OCI-LY3 (cell line): ENCODE results near the gene LAMB4.

ENCODE experiments used
- H2AFZ ChIP-seq: fragments of 200-600, 300-600 bp; shearing (Covaris generic); 2 replicates; pipeline ENCODE4 v1.6.0; 2014; ENCODE audit warnings: antibody characterized with exemption, low read depth, low read length
- H3K27ac ChIP-seq: fragments of 200-600, 300-600 bp; sonication (generic); 2 replicates; pipeline ENCODE4 v1.5.1; 2014; ENCODE audit warnings: mild to moderate bottlenecking, low read length, moderate library complexity, mixed read lengths
- H3K27me3 ChIP-seq: fragments of 200-600, 300-600 bp; sonication (generic); 2 replicates; pipeline ENCODE4 v1.6.1; 2014; ENCODE audit warnings: low read depth, low read length, mixed read lengths
- H3K36me3 ChIP-seq: fragments of 200-600, 300-600 bp; sonication (generic); replicated peaks from 2 replicates; pipeline ENCODE3; 2014; ENCODE audit warnings: low read depth, low read length, mixed read lengths
- H3K4me1 ChIP-seq: fragments of 300-600, 200-600 bp; sonication (generic); 2 replicates; pipeline ENCODE4 v1.6.1; 2014; ENCODE audit warnings: low read length, mixed read lengths
- H3K4me2 ChIP-seq: fragments of 200-600, 300-600 bp; sonication (generic); 2 replicates; pipeline ENCODE4 v1.6.1; 2014; ENCODE audit warnings: low read length, mixed read lengths
- H3K4me3 ChIP-seq: fragments of 300-600, 200-600 bp; sonication (generic); 2 replicates; pipeline ENCODE4 v1.5.1; 2014; ENCODE audit warnings: antibody characterized with exemption, mild to moderate bottlenecking, low read length, moderate library complexity
- H3K79me2 ChIP-seq: fragments of 300-600, 200-600 bp; shearing (Covaris generic); 2 replicates; pipeline ENCODE4 v1.6.1; 2014; ENCODE audit warnings: mild to moderate bottlenecking, low read length, mixed read lengths
- H3K9ac ChIP-seq: fragments of 300-600, 200-600 bp; shearing (Covaris generic); 2 replicates; pipeline ENCODE4 v1.6.0; 2014; ENCODE audit warnings: mild to moderate bottlenecking, low read length, moderate library complexity
- H3K9me3 ChIP-seq: fragments of 200-600, 300-600 bp; shearing (Covaris generic); 2 replicates; pipeline ENCODE4 v1.6.1; 2014; ENCODE audit warnings: low read length, mixed read lengths; ENCODE audit not compliant: insufficient read depth
- H4K20me1 ChIP-seq: fragments of 200-600, 300-600 bp; sonication (generic); 2 replicates; pipeline ENCODE4 v1.6.1; 2016; ENCODE audit warnings: low read length, mixed read lengths; ENCODE audit not compliant: insufficient read depth
- CTCF ChIP-seq: fragments of 200-600, 300-600 bp; sonication (generic); IDR thresholded peaks from 2 replicates; pipeline ENCODE4 v1.5.1; 2014; ENCODE audit warnings: antibody characterized with exemption, low read length, low read depth
- EZH2phosphoT487 ChIP-seq: fragments of 200-600 bp; shearing (Covaris generic); IDR thresholded peaks from 2 replicates; pipeline ENCODE4 v1.6.1; 2018; ENCODE audit warnings: antibody characterized with exemption, mixed run types, low read depth

LAMB4 gene

GRCh38 chr7:108030516-108030915, 99.6 kb downstream of the LAMB4 start:
- no peaks in the 10 kb centered on the region for H3K36me3 ChIP-seq
- TF ChIP-seq CTCF = no peak
- TF ChIP-seq EZH2phosphoT487 = no peak
- no peaks in the 10 kb centered on the region for H4K20me1 ChIP-seq
- H3K27ac ChIP-seq = no peak overlapping the region
- no peak overlapping the region for H3K4me2 ChIP-seq
- H3K9me3 ChIP-seq = no peaks in the 10 kb centered on the region
- H3K4me3 ChIP-seq = no peak overlapping the region
- no peaks in the 10 kb centered on the region for H3K79me2 ChIP-seq
- no peak overlapping the region for H3K9ac ChIP-seq
- no peak overlapping the region for H2AFZ ChIP-seq
- H3K27me3 ChIP-seq = no peaks in the 10 kb centered on the region
- H3K4me1 ChIP-seq = peaks cover 8% of the 10 kb centered on the region; the same call in 1 of the 2 replicates

- Histone ChIP-seq H3K4me2 (no peak overlapping the region), H3K36me3 (no peaks in the 10 kb centered on the region)
Measured at GRCh38 chr7:108029034-108029433, 101.1 kb downstream of the LAMB4 start.

GRCh38 chr7:108028111-108028510, 102.0 kb downstream of the LAMB4 start:
- no peak overlapping the region for H3K4me3 ChIP-seq
- TF ChIP-seq CTCF (no peak), EZH2phosphoT487 (no peak)
- H3K36me3 ChIP-seq = no peaks in the 10 kb centered on the region
- no peaks in the 10 kb centered on the region for H3K27me3 ChIP-seq
- H4K20me1 ChIP-seq = no peaks in the 10 kb centered on the region
- no peaks in the 10 kb centered on the region for H3K9me3 ChIP-seq
- no peak overlapping the region for H3K9ac ChIP-seq
- no peaks in the 10 kb centered on the region for H3K79me2 ChIP-seq
- H3K4me2 ChIP-seq = no peak overlapping the region
- peaks cover 6% of the 10 kb centered on the region; the same call in 1 of the 2 replicates for H3K4me1 ChIP-seq
- no peak overlapping the region for H2AFZ ChIP-seq
- H3K27ac ChIP-seq = no peak overlapping the region

More at GRCh38 chr7:108029034-108029433, 101.1 kb downstream of the LAMB4 start:
- Histone ChIP-seq H3K9me3 (no peaks in the 10 kb centered on the region), H3K79me2 (no peaks in the 10 kb centered on the region), H4K20me1 (no peaks in the 10 kb centered on the region), H3K27me3 (no peaks in the 10 kb centered on the region), H3K4me3 (no peak overlapping the region), H3K9ac (no peak overlapping the region), H2AFZ (no peak overlapping the region), H3K27ac (no peak overlapping the region), H3K4me1 (peaks cover 8% of the 10 kb centered on the region; the same call in 1 of the 2 replicates)
- TF ChIP-seq EZH2phosphoT487 (no peak), CTCF (no peak)

GRCh38 chr7:108027239-108027638, 102.9 kb downstream of the LAMB4 start:
- Histone ChIP-seq H3K79me2 (no peaks in the 10 kb centered on the region), H3K27me3 (no peaks in the 10 kb centered on the region), H2AFZ (no peak overlapping the region), H3K9me3 (no peaks in the 10 kb centered on the region), H4K20me1 (no peaks in the 10 kb centered on the region), H3K4me1 (peaks cover 3% of the 10 kb centered on the region; the same call in 1 of the 2 replicates), H3K4me2 (no peak overlapping the region), H3K36me3 (no peaks in the 10 kb centered on the region), H3K4me3 (no peak overlapping the region), H3K9ac (no peak overlapping the region), H3K27ac (no peak overlapping the region)
- no peak for TF ChIP-seq CTCF
- TF ChIP-seq EZH2phosphoT487 = no peak
